ENCODE results near the gene SLC4A7.

DNA sequence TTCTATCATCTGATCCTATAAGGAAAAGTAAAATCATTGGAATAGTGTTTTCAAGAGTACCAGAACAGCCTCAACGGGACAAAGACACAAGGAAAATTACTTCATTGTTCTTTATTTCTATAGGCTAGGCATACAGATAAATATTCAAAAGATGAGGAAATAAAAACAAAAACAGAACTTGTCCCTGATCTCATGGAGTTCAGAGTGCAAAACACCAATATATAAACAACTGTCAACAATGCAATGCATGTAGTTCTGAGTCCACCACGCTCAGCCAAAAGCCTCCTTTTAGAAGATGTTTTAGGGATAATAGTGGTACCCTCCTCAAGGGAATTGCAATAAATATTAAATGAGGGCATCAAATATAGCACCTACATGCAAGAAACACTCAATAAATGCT, 4.6 kb upstream of the SLC4A7 start:
- TF ChIP-seq, protein P1, sequence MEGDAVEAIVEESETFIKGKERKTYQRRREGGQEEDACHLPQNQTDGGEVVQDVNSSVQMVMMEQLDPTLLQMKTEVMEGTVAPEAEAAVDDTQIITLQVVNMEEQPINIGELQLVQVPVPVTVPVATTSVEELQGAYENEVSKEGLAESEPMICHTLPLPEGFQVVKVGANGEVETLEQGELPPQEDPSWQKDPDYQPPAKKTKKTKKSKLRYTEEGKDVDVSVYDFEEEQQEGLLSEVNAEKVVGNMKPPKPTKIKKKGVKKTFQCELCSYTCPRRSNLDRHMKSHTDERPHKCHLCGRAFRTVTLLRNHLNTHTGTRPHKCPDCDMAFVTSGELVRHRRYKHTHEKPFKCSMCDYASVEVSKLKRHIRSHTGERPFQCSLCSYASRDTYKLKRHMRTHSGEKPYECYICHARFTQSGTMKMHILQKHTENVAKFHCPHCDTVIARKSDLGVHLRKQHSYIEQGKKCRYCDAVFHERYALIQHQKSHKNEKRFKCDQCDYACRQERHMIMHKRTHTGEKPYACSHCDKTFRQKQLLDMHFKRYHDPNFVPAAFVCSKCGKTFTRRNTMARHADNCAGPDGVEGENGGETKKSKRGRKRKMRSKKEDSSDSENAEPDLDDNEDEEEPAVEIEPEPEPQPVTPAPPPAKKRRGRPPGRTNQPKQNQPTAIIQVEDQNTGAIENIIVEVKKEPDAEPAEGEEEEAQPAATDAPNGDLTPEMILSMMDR (IDR thresholded peaks at IDR 0.05; ENCODE audit: low read depth, low read length, poor library complexity, severe bottlenecking): no peak
- TF ChIP-seq EZH2phosphoT487 (IDR thresholded peaks at IDR 0.05; ENCODE audit: borderline replicate concordance, low read length): no peak

Data from DOHH2 (cell line).